K562 (cell line): ENCODE results near the gene ZDHHC1. TPM values are rescaled to one million over a fixed set of nuclear protein-coding genes. Genes with fewer than 3 reads are reported as not detected.

Source experiments
- ATAC-seq: fragments of 200-7000 bp; cut with Tn5 transposase; 3 replicates; pipeline ENCODE4 v1.9.1; 2020; ENCODE audit warnings: moderate library complexity
- BruUV-seq: library from RNA; stranded (reverse); fragments of 400-500 nt; replicated peaks from 2 replicates; lab custom pipeline; 2021; lab: Mats Ljungman, UMichigan
- CTCF ChIA-PET: fragments of 300-600 bp; formaldehyde crosslinking; extraction: SDS; loops from one replicate; lab custom pipeline; 2021; ENCODE audit warnings: low intra/inter-chr PET ratio; lab: Yijun Ruan, JAX
- POLR2A ChIA-PET: fragments of 300-600, 350-650 bp; sonication (Branson Sonifier 250); formaldehyde crosslinking; extraction: SDS; loops from one replicate; lab custom pipeline; 2021; ENCODE audit warnings: antibody characterized with exemption, inconsistent platforms; lab: Yijun Ruan, JAX
- DNase-seq, 4 experiments: peaks; one replicate each; pipeline versions ENCODE4 v3.0.0 to v3.0.0-alpha.2; 2011 to 2018; ENCODE audit warnings: low spot score in 3 of 4, mixed read lengths in 3 of 4; ENCODE audit errors: extremely low read depth in 1 of 4
- FAIRE-seq: peaks from 2 replicates; lab custom pipeline; 2011; peaks lifted over from hg19 to GRCh38; lab: Jason Lieb, UNC
- H2AFZ ChIP-seq: 2 replicates; pipeline ENCODE4 v1.6.0; 2011; ENCODE audit warnings: low read depth, low read length, control low read depth, inconsistent platforms
- H3K27ac ChIP-seq: fragments of 200-600 bp; 3 replicates; pipeline ENCODE4 v1.8.0; 2011; ENCODE audit warnings: low read depth, mild to moderate bottlenecking, control low read depth, inconsistent platforms, low read length, moderate library complexity, mixed read lengths; ENCODE audit errors: extremely low read depth
- H3K27me3 ChIP-seq, 2 experiments: fragments of 300-600 bp in 1 of 2; 2 replicates in 1 of 2; 3 replicates in 1 of 2; pipeline versions ENCODE4 v1.6.0 to v1.8.0; 2011; ENCODE audit warnings: inconsistent platforms in 2 of 2, low read length in 2 of 2, mild to moderate bottlenecking in 1 of 2, mixed read lengths in 1 of 2, moderate library complexity in 1 of 2; ENCODE audit not compliant: control insufficient read depth in 2 of 2, insufficient read depth in 2 of 2
- H3K36me3 ChIP-seq: fragments of 300-600 bp; 3 replicates; pipeline ENCODE4 v1.8.0; 2011; ENCODE audit warnings: mild to moderate bottlenecking, low read length, inconsistent platforms; ENCODE audit not compliant: control insufficient read depth, insufficient read depth
- H3K4me1 ChIP-seq, 2 experiments: fragments of 200-600 bp in 1 of 2; replicated peaks in 1 of 2; 2 replicates in 1 of 2; 3 replicates in 1 of 2; pipeline versions ENCODE4 v1.5.1 to v1.8.0; 2011; ENCODE audit warnings: inconsistent platforms in 2 of 2, low read length in 2 of 2, mild to moderate bottlenecking in 1 of 2, mixed read lengths in 1 of 2, moderate library complexity in 1 of 2; ENCODE audit not compliant: control insufficient read depth in 2 of 2, insufficient read depth in 2 of 2
- H3K4me2 ChIP-seq: 2 replicates; pipeline ENCODE4 v1.6.1; 2011; ENCODE audit warnings: low read length, control low read depth, inconsistent platforms, mixed read lengths; ENCODE audit not compliant: insufficient read depth
- H3K4me3 ChIP-seq: fragments of 200-600 bp; sonication (generic), shearing (Covaris generic); 2 replicates; pipeline ENCODE4 v1.5.1; 2016; ENCODE audit warnings: control low read depth, inconsistent platforms
- H3K79me2 ChIP-seq: fragments of 200-600 bp; 3 replicates; pipeline ENCODE4 v1.8.0; 2011; ENCODE audit warnings: low read length, inconsistent platforms; ENCODE audit not compliant: control insufficient read depth, insufficient read depth
- H3K9ac ChIP-seq, 2 experiments: 2 replicates each; pipeline versions ENCODE4 v1.6.0 to v1.6.1; 2011; ENCODE audit warnings: low read depth in 2 of 2, low read length in 2 of 2, control low read depth in 1 of 2, inconsistent platforms in 1 of 2, mild to moderate bottlenecking in 1 of 2, mixed read lengths in 1 of 2; ENCODE audit not compliant: insufficient read depth in 1 of 2
- H3K9me1 ChIP-seq: one replicate; pipeline ENCODE4 v1.6.0; 2011; ENCODE audit warnings: inconsistent platforms, mild to moderate bottlenecking, low read length, moderate library complexity; ENCODE audit not compliant: control insufficient read depth, insufficient read depth
- H3K9me3 ChIP-seq: replicated peaks from 2 replicates; pipeline ENCODE4 v1.5.1; 2011; ENCODE audit warnings: low read depth, low read length, inconsistent platforms; ENCODE audit not compliant: control insufficient read depth, insufficient read depth
- H4K20me1 ChIP-seq: replicated peaks from 2 replicates; pipeline ENCODE4 v1.6.1; 2011; ENCODE audit warnings: low read length, inconsistent platforms, mixed read lengths; ENCODE audit not compliant: control insufficient read depth, insufficient read depth
- HNRNPUL1 ChIP-seq: fragments of 200-400 bp; formaldehyde crosslinking; IDR thresholded peaks from 2 replicates; pipeline ENCODE4 v1.6.1; 2017; ENCODE audit warnings: low read length
- NUFIP1 ChIP-seq: fragments of 450-650 bp; IDR thresholded peaks from 2 replicates; pipeline ENCODE4 v1.6.1; 2018; ENCODE audit not compliant: partially characterized antibody
- SLC30A9 ChIP-seq: fragments of 250-450 bp; sonication (Bioruptor Pico); IDR thresholded peaks from 2 replicates; pipeline ENCODE4 v1.8.0; 2022; ENCODE audit warnings: mild to moderate bottlenecking, moderate library complexity
- ZNF174 ChIP-seq: fragments of 250-450 bp; sonication (Bioruptor Pico); IDR thresholded peaks from 2 replicates; pipeline ENCODE4 v1.4.0; 2020; ENCODE audit warnings: mild to moderate bottlenecking
- WGBS: fragments of 100-300 bp; shearing (Covaris generic); methylation state at CpG from one replicate; pipeline ENCODE4 v1.1.6; 2016; ENCODE audit warnings: low coverage, mixed read lengths; ENCODE audit not compliant: insufficient coverage; ENCODE audit errors: missing lambda C conversion rate; 5-methylcytosine and 5-hydroxymethylcytosine counted together
- in situ Hi-C: fragments of 300-500 bp; cut with MboI; formaldehyde crosslinking; loops from 4 replicates; pipeline ENCODE4 v1.15.0; 2018; ENCODE audit warnings: inconsistent platforms, mixed read lengths
- intact Hi-C: fragments of 100-400 bp; cut with micrococcal nuclease; formaldehyde crosslinking; loops from 2 replicates; pipeline ENCODE4 v1.14.2; 2022
- polyA plus RNA-seq, 8 experiments: library from polyadenylated mRNA; depleted of rRNA in 4 of 8; stranded (reverse) in 5 of 8; unstranded in 3 of 8; fragments of >200 nt; fragmentation: Nextera tagmentation in 2 of 8; fragmentation: Illumina TruSeq in 1 of 8; extraction: Ambion mirVana in 2 of 8; extraction: Trizol in 1 of 8; gene quantifications; 2 replicates each; pipeline versions ENCODE4 v1.2.1 to v1.2.3, GENCODE V29; 2011 to 2014; ENCODE audit warnings: inconsistent platforms in 1 of 8, missing spikeins in 1 of 8
- total RNA-seq, 7 experiments: library from RNA; depleted of rRNA in 6 of 7; stranded (reverse); fragments of >200 nt in 6 of 7; fragmentation: Illumina TruSeq in 2 of 7; extraction: Trizol in 2 of 7; gene quantifications; 2 replicates each; pipeline versions ENCODE4 v1.2.1 to v1.2.3, GENCODE V29; 2011 to 2021; ENCODE audit warnings: low replicate concordance in 1 of 7
- TF ChIP-seq, protein P1 (sequence below): sonication (generic); formaldehyde crosslinking; IDR thresholded peaks from 2 replicates; pipeline ENCODE4 v1.8.0; 2023; ENCODE audit warnings: mild to moderate bottlenecking, missing genetic modification reagents
- TF ChIP-seq, protein P2 (sequence below): fragments of 250-450 bp; sonication (Bioruptor Pico); IDR thresholded peaks from 2 replicates; pipeline ENCODE4 v1.8.0; 2022; ENCODE audit warnings: inconsistent platforms, mild to moderate bottlenecking, moderate library complexity, borderline replicate concordance

The ZDHHC1 gene
- total and polyA plus RNA-seq, 9 of the 15 experiments (the other 6 are each of a cell fraction or from before 2014, with no cell fraction given), result 0.06 to 0.77 (median 0.25) TPM; not detected in 4

DNA sequence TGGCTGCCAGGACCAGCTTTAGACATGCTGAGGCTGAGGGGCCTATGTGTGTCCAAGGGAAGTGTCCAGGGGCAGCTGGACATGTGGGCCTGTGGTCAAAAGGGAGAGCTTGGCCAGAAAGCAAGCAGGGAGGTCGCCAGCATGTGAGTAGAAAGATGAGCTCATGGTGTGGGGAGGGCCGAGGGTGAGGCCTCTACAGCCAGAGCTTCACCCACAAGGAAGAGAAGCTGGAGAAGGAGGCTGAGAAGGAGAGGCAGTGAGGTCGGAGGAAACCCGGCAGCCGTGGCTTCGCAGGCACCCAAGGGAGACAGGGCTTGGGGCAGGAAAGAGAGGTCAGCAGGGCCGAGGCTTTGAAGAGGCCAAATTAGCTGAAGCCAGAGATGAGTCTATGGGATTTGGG is 10.7 kb upstream of the ZDHHC1 start (continued):
- TF ChIP-seq, protein P1, sequence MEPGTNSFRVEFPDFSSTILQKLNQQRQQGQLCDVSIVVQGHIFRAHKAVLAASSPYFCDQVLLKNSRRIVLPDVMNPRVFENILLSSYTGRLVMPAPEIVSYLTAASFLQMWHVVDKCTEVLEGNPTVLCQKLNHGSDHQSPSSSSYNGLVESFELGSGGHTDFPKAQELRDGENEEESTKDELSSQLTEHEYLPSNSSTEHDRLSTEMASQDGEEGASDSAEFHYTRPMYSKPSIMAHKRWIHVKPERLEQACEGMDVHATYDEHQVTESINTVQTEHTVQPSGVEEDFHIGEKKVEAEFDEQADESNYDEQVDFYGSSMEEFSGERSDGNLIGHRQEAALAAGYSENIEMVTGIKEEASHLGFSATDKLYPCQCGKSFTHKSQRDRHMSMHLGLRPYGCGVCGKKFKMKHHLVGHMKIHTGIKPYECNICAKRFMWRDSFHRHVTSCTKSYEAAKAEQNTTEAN (CRISPR knock-in tag), result no peak

GRCh38 chr16:67426022-67426421 is 9.7 kb upstream of the ZDHHC1 start:
- Histone ChIP-seq H3K79me2 (no peaks in the 10 kb centered on the region), H4K20me1 (peaks cover 13% of the 10 kb centered on the region), H3K9me3 (no peaks in the 10 kb centered on the region), H3K36me3 (no peaks in the 10 kb centered on the region), H3K27ac (no peak overlapping the region), H3K9me1 (no peaks in the 10 kb centered on the region), H3K4me1 (peaks cover 2 to 12% of the 10 kb centered on the region in 2 experiments; a peak in 4 of 5 replicates), H3K27me3 (peaks cover 0 to 11% of the 10 kb centered on the region in 2 experiments; a peak in 2 of 5 replicates), H3K4me3 (no peak overlapping the region), H2AFZ (no peak overlapping the region), H3K4me2 (no peak overlapping the region), H3K9ac (0 out of 4 replicates have a peak overlapping the region, but pooled peaks of 1 of the 2 experiments have one; percentile 10)
- no peak for DNase-seq
- ATAC-seq, result no peak
- ChIA-PET POLR2A (interaction anchor here (0.6 kb wide), 3 partner anchors 234 to 355 kb away, joined by 3 read pairs; partner anchors contain the start of gene ACD), CTCF (no interaction called here)
- in situ Hi-C loops (no loop called here), intact Hi-C loops (loop anchor here (10.0 kb wide), 1 partner anchor 89 kb away; no protein-coding TSS in a partner anchor)
- no TSS peak for BruUV-seq
- WGBS, result 6% methylated on average over 7 of the region's 7 CpGs
- FAIRE-seq, result no peak
- TF ChIP-seq NUFIP1 (no peak), SLC30A9 (CRISPR knock-in tag) (no peak), ZNF174 (CRISPR knock-in tag) (no peak), HNRNPUL1 (no peak)
- TF ChIP-seq, protein P2, sequence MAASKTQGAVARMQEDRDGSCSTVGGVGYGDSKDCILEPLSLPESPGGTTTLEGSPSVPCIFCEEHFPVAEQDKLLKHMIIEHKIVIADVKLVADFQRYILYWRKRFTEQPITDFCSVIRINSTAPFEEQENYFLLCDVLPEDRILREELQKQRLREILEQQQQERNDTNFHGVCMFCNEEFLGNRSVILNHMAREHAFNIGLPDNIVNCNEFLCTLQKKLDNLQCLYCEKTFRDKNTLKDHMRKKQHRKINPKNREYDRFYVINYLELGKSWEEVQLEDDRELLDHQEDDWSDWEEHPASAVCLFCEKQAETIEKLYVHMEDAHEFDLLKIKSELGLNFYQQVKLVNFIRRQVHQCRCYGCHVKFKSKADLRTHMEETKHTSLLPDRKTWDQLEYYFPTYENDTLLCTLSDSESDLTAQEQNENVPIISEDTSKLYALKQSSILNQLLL, result no peak
